Caco-2 (cell line): Measurements from ENCODE around the gene PTPRN. TPM values are rescaled to one million over a fixed set of nuclear protein-coding genes. Genes with fewer than 3 reads are reported as not detected.

ENCODE experiments used
- Bru-seq: library from RNA; stranded (reverse); fragments of 400-500 nt; gene quantifications from one replicate; lab custom pipeline; 2021; lab: Mats Ljungman, UMichigan
- BruChase-seq, 2 experiments: library from RNA; stranded (reverse); fragments of 400-500 nt; gene quantifications; one replicate each; lab custom pipeline; 2021; lab: Mats Ljungman, UMichigan
- BruUV-seq: library from RNA; stranded (reverse); fragments of 400-500 nt; replicated peaks from 2 replicates; lab custom pipeline; 2021; lab: Mats Ljungman, UMichigan
- CTCF ChIA-PET: fragments of 300-600 bp; sonication (Branson Sonifier 250); formaldehyde crosslinking; loops from one replicate; lab custom pipeline; 2022; ENCODE audit warnings: antibody characterized with exemption; lab: Charles Lee
- POLR2A ChIA-PET: fragments of 300-600 bp; sonication (Branson Sonifier 250); formaldehyde crosslinking; loops from one replicate; lab custom pipeline; 2022; ENCODE audit warnings: antibody characterized with exemption; lab: Charles Lee
- DNase-seq, 2 experiments: peaks; one replicate each; pipeline versions ENCODE4 v3.0.0 to v3.0.0-alpha.2; 2020 to 2022
- H3K27me3 ChIP-seq: replicated peaks from 2 replicates; pipeline ENCODE4 v1.6.0; 2011; ENCODE audit warnings: low read length; ENCODE audit not compliant: control insufficient read depth, insufficient read depth
- H3K36me3 ChIP-seq: 2 replicates; pipeline ENCODE4 v1.5.1; 2011; ENCODE audit warnings: low read length; ENCODE audit not compliant: control insufficient read depth, insufficient read depth
- H3K4me1 ChIP-seq: fragments of 250-450 bp; sonication (Bioruptor Pico); 2 replicates; pipeline ENCODE4 v1.5.1; 2020; ENCODE audit warnings: mild to moderate bottlenecking
- H3K4me3 ChIP-seq: 2 replicates; pipeline ENCODE4 v1.5.1; 2011; ENCODE audit warnings: low read depth, mild to moderate bottlenecking, control low read depth, low read length
- H3K9me3 ChIP-seq: fragments of 250-450 bp; sonication (Bioruptor Pico); 2 replicates; pipeline ENCODE4 v1.5.1; 2020; ENCODE audit warnings: mild to moderate bottlenecking, moderate library complexity
- H3K27ac Mint-ChIP-seq: one replicate; pipeline ENCODE4 v1.8.0; 2022; ENCODE audit warnings: mixed read lengths; ENCODE audit not compliant: unreplicated experiment
- H3K27me3 Mint-ChIP-seq: one replicate; pipeline ENCODE4 v1.8.0; 2022; ENCODE audit warnings: mixed read lengths; ENCODE audit not compliant: insufficient read depth, unreplicated experiment
- H3K36me3 Mint-ChIP-seq: one replicate; pipeline ENCODE4 v1.8.0; 2022; ENCODE audit warnings: mild to moderate bottlenecking, mixed read lengths; ENCODE audit not compliant: insufficient read depth, unreplicated experiment
- H3K4me1 Mint-ChIP-seq: one replicate; pipeline ENCODE4 v1.8.0; 2022; ENCODE audit warnings: low read depth, mixed read lengths; ENCODE audit not compliant: unreplicated experiment
- H3K4me3 Mint-ChIP-seq: one replicate; pipeline ENCODE4 v1.8.0; 2022; ENCODE audit warnings: mild to moderate bottlenecking, moderate library complexity, mixed read lengths; ENCODE audit not compliant: unreplicated experiment
- H3K9me3 Mint-ChIP-seq: one replicate; pipeline ENCODE4 v1.8.0; 2022; ENCODE audit warnings: mixed read lengths; ENCODE audit not compliant: unreplicated experiment
- intact Hi-C: fragments of 100-400 bp; cut with micrococcal nuclease; formaldehyde crosslinking; loops from one replicate; pipeline ENCODE4 v1.10.0; 2022; ENCODE audit not compliant: unreplicated experiment
- long read RNA-seq: library from polyadenylated mRNA; stranded (forward); transcript quantifications from one replicate; pipeline ENCODE4 v2.0.0, GENCODE V29; 2022
- total RNA-seq: library from RNA; stranded (reverse); gene quantifications from 2 replicates; pipeline ENCODE4 v1.2.3, GENCODE V29; 2022
- TF ChIP-seq, protein P1 (sequence below), 2 experiments: fragments of 200-600 bp in 1 of 2; IDR thresholded peaks; 1 replicate in 1 of 2; 2 replicates in 1 of 2; pipeline versions ENCODE4 v1.5.1 to v1.8.0; 2011 to 2022; ENCODE audit warnings: antibody characterized with exemption in 1 of 2, control low read depth in 1 of 2, inconsistent platforms in 1 of 2, low read depth in 1 of 2, low read length in 1 of 2, mild to moderate bottlenecking in 1 of 2, moderate library complexity in 1 of 2; ENCODE audit not compliant: insufficient read depth in 1 of 2, severe bottlenecking in 1 of 2, unreplicated experiment in 1 of 2

PTPRN gene
- total RNA-seq (not detected in 2 replicates), Bru-seq, nascent RNA (percentile 4 among the genes with signal in this experiment), BruChase-seq, experiment 1, labeled RNA remaining after a 2-hour chase (not detected), BruChase-seq, experiment 2, labeled RNA remaining after a 6-hour chase (not detected)
- long read RNA-seq = 0 reads

DNA sequence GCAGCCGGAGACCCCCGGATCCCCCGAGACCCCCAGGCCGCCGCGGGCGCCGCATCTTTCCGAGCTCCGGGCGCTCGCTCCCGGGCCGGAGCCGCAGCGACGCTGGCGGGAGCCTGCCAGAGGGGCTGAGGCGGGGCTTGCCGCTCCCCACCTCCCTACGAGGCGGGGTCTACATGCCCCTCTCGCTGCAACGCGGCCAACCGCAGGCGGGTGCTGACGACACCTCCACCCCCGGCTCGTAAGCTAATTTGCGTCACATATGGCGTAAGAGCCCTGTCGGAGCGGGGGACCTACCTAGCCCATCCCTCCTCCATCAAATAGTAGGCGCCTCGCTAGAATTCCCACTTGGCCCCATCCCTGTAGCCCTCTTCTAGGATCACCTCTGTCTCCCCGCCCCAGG is at the start of gene PTPRN:
TSS of gene PTPRN (minus strand) at position 124 of the 400 bp plus-strand sequence. CDS start at position 55, 69 bp downstream.
- Histone ChIP-seq H3K9me3 (no peaks in the 10 kb centered on the region), H3K27me3 (no peaks in the 10 kb centered on the region), H3K36me3 (no peaks in the 10 kb centered on the region), H3K4me1 (no peaks in the 10 kb centered on the region), H3K4me3 (no peak within 1 kb of the TSS)
- TF ChIP-seq, protein P1, sequence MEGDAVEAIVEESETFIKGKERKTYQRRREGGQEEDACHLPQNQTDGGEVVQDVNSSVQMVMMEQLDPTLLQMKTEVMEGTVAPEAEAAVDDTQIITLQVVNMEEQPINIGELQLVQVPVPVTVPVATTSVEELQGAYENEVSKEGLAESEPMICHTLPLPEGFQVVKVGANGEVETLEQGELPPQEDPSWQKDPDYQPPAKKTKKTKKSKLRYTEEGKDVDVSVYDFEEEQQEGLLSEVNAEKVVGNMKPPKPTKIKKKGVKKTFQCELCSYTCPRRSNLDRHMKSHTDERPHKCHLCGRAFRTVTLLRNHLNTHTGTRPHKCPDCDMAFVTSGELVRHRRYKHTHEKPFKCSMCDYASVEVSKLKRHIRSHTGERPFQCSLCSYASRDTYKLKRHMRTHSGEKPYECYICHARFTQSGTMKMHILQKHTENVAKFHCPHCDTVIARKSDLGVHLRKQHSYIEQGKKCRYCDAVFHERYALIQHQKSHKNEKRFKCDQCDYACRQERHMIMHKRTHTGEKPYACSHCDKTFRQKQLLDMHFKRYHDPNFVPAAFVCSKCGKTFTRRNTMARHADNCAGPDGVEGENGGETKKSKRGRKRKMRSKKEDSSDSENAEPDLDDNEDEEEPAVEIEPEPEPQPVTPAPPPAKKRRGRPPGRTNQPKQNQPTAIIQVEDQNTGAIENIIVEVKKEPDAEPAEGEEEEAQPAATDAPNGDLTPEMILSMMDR (IDR thresholded peaks at IDR 0.05; ENCODE audit: insufficient read depth in 1 of 2, low read depth in 1 of 2, low read length in 1 of 2, severe bottlenecking in 1 of 2, unreplicated experiment in 1 of 2) = no peak
- no peak within 1 kb of the TSS for H3K4me3 Mint-ChIP-seq
- no peaks in the 10 kb centered on the region for H3K4me1 Mint-ChIP-seq
- CTCF ChIA-PET = no interaction called here
- H3K9me3 Mint-ChIP-seq = no peaks in the 10 kb centered on the region
- POLR2A ChIA-PET = no interaction called here
- H3K27me3 Mint-ChIP-seq = peaks cover 21% of the 10 kb centered on the region
- no TSS peak for BruUV-seq
- no peaks in the 10 kb centered on the region for H3K36me3 Mint-ChIP-seq
- DNase-seq = no peak
- no peak within 1 kb of the TSS for H3K27ac Mint-ChIP-seq
- intact Hi-C loops = no loop called here

DNA sequence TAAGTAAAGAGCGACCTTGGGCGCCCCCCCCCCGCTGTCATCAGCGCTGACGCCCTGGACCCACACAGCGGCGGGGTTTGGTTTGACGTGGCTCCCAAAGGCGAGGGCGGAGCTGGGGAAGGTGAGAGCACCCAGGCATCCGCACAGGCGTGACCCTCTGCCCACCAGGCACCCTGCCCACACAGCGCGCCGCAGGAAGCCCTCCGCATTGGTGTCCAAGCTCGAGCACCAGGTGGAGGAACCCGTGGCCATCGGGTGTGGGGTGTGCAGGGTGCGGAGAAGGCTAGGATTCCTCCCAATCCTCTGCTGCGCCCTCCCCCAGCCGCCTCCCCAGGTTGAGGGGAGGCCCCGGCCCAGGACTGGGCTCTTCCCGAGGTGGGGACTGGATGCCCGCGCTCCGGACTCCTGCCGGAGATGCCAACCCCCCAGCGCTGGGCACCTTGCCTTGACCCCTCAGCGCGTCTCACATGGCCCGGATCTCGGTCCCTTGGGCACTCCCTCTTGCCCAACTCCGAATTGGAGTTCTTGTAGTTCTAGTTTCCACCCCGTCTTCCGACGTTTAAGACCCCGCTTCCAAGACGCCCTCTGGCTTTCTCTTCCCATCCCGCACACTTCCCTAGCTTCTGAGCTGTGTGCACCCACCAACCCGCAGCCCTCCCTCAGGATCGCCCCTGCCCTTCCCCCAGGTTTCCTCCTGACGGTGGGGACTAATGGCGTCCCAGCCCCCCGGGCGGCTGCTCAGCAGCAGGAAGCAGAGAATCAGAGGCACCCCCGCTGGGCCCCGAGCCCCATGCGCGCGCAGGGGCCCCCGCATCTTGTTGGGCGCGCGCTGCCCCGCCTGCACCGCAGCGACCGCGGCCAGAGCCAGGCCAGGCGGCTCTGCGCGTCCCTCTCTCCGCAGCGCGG is 49.2 kb upstream of the PTPRN start:
- Mint-ChIP-seq H3K27ac (no peak overlapping the region), H3K4me3 (no peak overlapping the region), H3K27me3 (peaks cover 5% of the 10 kb centered on the region), H3K36me3 (no peaks in the 10 kb centered on the region), H3K9me3 (no peaks in the 10 kb centered on the region), H3K4me1 (no peaks in the 10 kb centered on the region)
- ChIA-PET POLR2A (no interaction called here), CTCF (interaction anchor here (0.6 kb wide), 1 partner anchor 171 kb away, joined by 4 read pairs; no protein-coding TSS in a partner anchor)
- no peak for DNase-seq
- Histone ChIP-seq H3K36me3 (no peaks in the 10 kb centered on the region), H3K4me3 (no peak overlapping the region), H3K27me3 (no peaks in the 10 kb centered on the region; the same call in 1 of the 2 replicates), H3K4me1 (no peaks in the 10 kb centered on the region), H3K9me3 (no peaks in the 10 kb centered on the region)
- intact Hi-C loops = no loop called here
- no TSS peak for BruUV-seq
- TF ChIP-seq, protein P1 (IDR thresholded peaks at IDR 0.05; ENCODE audit: insufficient read depth in 1 of 2, low read depth in 1 of 2, low read length in 1 of 2, severe bottlenecking in 1 of 2, unreplicated experiment in 1 of 2) = no peak

DNA sequence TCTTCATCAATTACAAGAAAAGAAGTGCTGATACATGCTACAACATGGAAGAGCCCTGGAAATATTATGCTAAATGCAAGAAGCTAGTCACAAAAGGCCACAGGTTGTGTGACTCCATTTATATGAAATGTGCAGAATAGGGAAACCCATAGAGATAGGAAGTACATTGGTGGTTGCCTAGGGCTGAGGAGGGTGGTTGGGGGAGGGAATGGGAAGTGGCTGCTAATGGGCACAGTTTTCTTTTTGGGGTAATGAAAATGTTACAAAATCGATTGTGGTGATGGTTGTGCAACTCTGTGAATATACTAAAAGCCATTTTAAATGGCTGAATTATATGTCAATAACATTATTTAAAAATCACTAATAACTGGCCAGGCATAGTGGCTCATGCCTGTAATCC is 47.6 kb upstream of the PTPRN start:
- no peak overlapping the region for H3K27ac Mint-ChIP-seq
- no peaks in the 10 kb centered on the region for H3K36me3 ChIP-seq
- H3K36me3 Mint-ChIP-seq = no peaks in the 10 kb centered on the region
- H3K27me3 Mint-ChIP-seq = peaks cover 5% of the 10 kb centered on the region
- H3K9me3 Mint-ChIP-seq = no peaks in the 10 kb centered on the region
- intact Hi-C loops = no loop called here
- TF ChIP-seq, protein P1 (IDR thresholded peaks at IDR 0.05; ENCODE audit: insufficient read depth in 1 of 2, low read depth in 1 of 2, low read length in 1 of 2, severe bottlenecking in 1 of 2, unreplicated experiment in 1 of 2) = no peak
- no TSS peak for BruUV-seq
- H3K9me3 ChIP-seq = no peaks in the 10 kb centered on the region
- ChIA-PET POLR2A (no interaction called here), CTCF (no interaction called here)
- no peak for DNase-seq
- H3K4me3 ChIP-seq = no peak overlapping the region
- H3K4me3 Mint-ChIP-seq = no peak overlapping the region
- no peaks in the 10 kb centered on the region for H3K4me1 Mint-ChIP-seq
- H3K4me1 ChIP-seq = no peaks in the 10 kb centered on the region
- no peaks in the 10 kb centered on the region; the same call in 1 of the 2 replicates for H3K27me3 ChIP-seq
